ENCODE measurements around the gene PRR14L.
A peak's percentile ranks its signal among the peaks of the same experiment; 100 is the strongest.
"Not testable (repeated sequence)": the region's sequence is repeated elsewhere in the genome, so short reads cannot be mapped to it uniquely, and the experiment has no call there.

Gene PRR14L

DNA sequence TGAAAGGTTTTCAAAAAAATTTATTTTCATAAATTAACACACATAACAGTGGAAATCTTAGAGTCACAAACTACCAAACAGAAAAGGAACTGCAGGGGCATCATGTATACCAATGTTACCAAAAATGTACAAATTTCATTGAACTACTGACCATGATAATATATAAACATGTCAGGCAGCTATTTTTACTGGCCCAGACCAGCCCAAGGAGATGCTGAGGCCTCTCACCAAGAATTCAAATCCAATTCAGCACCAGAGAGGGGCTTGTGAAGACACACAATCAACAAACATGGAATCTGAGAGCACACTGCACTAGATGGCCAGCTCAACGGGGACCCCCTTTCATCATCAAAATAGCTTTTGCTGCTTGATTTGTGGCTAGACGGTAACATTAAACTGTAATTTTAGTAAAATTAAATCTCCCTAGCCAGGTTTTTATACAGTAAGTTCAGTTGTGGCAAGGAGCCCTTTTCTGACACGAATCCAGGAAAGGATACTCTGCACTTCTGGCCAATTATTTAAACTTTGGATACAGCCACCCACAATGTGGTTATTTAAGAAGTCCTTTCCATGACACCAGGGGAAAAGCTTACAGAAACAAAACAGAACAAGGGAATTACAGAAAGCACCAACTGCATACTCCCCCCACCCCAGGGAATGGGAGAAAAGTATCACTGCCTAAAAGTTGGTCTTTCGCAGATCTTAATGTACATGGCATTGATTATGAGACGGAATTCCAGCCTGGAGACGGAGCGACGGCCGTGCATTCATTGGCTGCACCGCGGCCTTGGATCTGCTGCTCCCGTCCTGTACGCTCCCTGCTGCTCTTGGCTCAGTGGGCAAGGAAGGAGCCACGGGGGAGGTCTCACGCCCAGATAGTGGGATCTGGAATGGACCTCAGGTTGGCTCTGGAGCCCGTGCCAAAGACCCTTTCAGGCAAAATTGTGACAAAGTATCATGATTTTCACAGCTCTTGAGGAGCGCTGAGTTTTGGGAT, 68.3 kb downstream of the PRR14L start:
- TF ChIP-seq, protein P1, sequence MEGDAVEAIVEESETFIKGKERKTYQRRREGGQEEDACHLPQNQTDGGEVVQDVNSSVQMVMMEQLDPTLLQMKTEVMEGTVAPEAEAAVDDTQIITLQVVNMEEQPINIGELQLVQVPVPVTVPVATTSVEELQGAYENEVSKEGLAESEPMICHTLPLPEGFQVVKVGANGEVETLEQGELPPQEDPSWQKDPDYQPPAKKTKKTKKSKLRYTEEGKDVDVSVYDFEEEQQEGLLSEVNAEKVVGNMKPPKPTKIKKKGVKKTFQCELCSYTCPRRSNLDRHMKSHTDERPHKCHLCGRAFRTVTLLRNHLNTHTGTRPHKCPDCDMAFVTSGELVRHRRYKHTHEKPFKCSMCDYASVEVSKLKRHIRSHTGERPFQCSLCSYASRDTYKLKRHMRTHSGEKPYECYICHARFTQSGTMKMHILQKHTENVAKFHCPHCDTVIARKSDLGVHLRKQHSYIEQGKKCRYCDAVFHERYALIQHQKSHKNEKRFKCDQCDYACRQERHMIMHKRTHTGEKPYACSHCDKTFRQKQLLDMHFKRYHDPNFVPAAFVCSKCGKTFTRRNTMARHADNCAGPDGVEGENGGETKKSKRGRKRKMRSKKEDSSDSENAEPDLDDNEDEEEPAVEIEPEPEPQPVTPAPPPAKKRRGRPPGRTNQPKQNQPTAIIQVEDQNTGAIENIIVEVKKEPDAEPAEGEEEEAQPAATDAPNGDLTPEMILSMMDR (conservative IDR thresholded peaks at IDR 0.05; ENCODE audit: low read depth, low read length) = no peak
- DNase-seq (ENCODE audit: low read depth) = no peak
- no peak overlapping the region for H3K4me3 ChIP-seq (ENCODE audit: low read length)

DNA sequence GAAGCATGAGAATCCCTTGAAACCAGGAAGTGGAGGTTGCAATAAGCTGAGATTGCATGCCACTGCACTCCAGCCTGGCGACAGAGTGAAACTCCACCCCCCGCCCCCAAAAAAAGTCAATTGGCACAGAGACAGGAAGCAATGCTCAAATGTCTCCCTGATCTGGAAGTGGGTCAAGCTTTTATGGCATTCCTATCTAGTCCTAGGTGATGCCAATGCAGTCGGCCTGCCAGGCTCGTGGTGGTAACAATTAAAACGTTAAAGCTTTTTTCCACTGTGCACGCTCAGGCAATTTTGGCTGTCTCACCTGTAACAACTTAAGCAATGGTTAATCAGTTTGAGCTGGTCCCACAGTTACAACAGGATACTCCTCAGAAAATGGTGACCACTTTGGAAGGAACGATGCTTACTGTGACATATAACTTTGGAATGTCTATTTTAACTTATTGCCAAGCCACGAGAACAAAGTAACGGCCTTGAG, 69.0 kb downstream of the PRR14L start:
- no peak overlapping the region for H3K4me3 ChIP-seq (ENCODE audit: low read length)
- peak; percentile 18 for DNase-seq (ENCODE audit: low read depth)
- TF ChIP-seq, protein P1 (conservative IDR thresholded peaks at IDR 0.05; ENCODE audit: low read depth, low read length) = no peak

DNA sequence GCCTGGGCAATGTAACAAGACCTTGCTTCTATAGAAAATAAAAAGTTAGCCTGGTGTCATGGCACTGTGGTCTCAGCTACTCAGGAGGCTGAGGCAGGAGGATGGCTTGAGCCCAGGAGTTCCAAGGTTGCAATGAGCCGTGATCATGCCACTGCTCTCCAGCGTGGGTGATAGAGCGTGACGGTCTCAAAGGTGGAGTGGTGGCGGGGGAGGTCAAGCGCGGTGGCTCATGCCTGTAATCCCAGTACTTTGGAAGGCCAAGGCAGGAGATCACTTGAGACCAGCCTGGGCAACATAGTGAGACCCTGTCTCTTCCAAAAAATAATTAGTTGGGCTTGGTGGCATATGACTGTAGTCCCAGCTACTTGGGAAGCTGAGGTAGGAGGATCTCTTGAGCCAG, 71.2 kb downstream of the PRR14L start:
- DNase-seq (ENCODE audit: low read depth) = no peak
- TF ChIP-seq, protein P1 (conservative IDR thresholded peaks at IDR 0.05; ENCODE audit: low read depth, low read length) = no peak
- H3K4me3 ChIP-seq (ENCODE audit: low read length) = no peak overlapping the region

DNA sequence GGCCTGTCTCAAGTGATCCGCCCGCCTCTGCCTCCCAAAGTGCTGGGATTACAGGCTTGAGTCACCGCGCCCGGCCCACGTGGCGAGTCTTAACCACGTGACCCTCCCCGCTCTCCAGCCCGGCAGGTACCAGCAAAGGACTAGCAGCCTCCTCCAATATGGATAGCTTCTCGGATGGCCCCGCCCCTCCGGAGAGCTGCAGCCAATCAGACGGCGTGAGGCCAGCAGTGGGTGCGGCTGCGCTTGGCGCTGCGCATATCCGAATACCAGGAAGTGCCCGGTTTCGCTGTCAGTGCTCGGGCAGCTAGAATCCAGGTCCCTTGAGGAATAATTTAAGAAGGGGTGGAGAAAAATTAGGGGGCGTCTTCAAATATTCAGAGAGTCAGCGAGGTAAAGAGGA, 73.2 kb downstream of the PRR14L start:
- peak; percentile 90 for DNase-seq (ENCODE audit: low read depth)
- TF ChIP-seq, protein P1 (conservative IDR thresholded peaks at IDR 0.05; ENCODE audit: low read depth, low read length) = no peak
- peak overlapping the region; percentile 55 for H3K4me3 ChIP-seq (ENCODE audit: low read length)

DNA sequence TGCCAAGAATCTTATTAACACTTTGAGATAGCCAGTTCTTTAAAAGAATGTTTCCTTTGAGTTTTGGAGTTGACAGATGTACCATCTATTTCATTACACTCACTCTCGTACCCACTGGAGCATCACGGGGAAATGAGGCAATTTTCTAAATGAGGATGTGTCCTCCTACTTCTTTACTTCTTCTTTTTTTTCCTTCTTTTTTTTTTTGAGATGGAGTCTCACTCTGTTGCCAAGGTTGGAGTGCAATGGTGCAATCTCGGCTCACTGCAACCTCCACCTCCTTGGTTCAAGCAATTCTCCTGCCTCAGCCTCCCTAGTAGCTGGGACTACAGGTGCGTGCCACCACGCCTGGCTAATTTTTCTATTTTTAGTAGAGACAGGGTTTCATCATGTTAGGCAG, 75.7 kb downstream of the PRR14L start:
- H3K4me3 ChIP-seq (ENCODE audit: low read length); DNase-seq (ENCODE audit: low read depth): not testable (repeated sequence)

DNA sequence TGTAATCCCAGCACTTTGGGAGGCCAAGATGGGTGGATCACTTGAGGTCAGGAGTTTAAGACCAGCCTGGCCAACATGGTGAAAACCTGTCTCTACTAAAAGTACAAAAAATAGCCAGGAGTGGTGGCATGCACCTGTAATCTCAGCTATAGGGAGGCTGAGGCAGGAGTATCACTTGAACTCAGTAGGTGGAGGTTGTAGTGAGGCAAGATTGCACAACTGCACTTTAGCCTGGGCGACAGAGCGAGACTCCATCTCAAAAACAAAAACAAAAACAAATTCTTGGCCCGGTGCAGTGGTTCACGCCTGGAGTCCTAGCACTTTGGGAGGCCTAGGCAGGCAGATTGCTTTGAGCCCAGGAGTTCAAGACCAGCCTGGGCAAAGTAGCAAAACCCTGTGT, 81.1 kb downstream of the PRR14L start:
- DNase-seq (ENCODE audit: low read depth); H3K4me3 ChIP-seq (ENCODE audit: low read length): not testable (repeated sequence)

DNA sequence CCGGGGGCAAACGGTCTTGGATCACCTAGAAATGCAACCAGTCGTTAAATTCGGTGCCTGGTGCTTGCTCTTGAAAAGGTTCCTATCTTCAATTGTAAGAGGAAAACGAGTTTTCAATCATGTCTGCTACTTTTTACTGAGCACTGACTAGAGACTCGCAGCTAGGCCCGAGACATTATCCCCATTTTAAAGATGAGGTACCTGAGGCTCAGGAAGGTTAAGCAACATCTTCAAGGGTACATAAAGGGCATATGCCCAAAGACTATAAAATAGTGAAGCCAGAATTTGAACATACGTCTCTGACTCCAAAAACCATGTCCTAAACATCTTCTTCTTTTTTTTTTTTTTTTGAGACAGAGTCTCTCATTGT, 87.3 kb downstream of the PRR14L start:
- H3K4me3 ChIP-seq (ENCODE audit: low read length) = peak overlapping the region; percentile 70
- TF ChIP-seq, protein P1 (conservative IDR thresholded peaks at IDR 0.05; ENCODE audit: low read depth, low read length) = no peak
- no peak for DNase-seq (ENCODE audit: low read depth)
